ENCODE data around the gene RHBDD3.
A peak's percentile ranks its signal among the peaks of the same experiment; 100 is the strongest.

The RHBDD3 gene

DNA sequence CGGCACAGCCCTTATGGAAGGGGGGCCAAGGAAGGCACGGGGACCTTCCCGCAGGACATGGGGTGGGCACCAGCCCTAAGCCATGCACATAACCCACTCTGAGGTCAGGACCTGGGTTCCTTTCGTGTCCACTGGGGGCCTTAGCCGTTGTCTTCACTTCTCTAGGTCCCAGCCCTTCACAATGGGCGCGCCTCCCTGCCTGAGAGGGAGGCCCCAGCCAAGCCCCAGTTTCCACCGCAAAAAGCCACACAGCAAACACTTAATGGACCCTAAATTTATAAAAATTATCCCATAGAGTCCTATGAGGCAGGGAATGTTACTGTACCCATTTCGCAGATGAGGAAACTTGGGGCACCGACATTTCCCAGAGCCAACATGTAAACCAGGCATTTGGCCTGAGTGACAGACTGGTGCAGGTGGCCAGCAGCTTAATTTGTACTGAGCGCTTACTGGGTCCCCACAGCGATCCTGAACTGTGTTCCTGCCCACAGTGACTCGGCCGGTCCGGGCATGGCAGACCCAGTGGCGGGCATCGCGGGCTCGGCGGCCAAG is 39.9 kb upstream of the RHBDD3 start:
- peak overlapping the region in 20 of 21 experiments; percentile 80 to 97 (median 93) for H3K27ac ChIP-seq

DNA sequence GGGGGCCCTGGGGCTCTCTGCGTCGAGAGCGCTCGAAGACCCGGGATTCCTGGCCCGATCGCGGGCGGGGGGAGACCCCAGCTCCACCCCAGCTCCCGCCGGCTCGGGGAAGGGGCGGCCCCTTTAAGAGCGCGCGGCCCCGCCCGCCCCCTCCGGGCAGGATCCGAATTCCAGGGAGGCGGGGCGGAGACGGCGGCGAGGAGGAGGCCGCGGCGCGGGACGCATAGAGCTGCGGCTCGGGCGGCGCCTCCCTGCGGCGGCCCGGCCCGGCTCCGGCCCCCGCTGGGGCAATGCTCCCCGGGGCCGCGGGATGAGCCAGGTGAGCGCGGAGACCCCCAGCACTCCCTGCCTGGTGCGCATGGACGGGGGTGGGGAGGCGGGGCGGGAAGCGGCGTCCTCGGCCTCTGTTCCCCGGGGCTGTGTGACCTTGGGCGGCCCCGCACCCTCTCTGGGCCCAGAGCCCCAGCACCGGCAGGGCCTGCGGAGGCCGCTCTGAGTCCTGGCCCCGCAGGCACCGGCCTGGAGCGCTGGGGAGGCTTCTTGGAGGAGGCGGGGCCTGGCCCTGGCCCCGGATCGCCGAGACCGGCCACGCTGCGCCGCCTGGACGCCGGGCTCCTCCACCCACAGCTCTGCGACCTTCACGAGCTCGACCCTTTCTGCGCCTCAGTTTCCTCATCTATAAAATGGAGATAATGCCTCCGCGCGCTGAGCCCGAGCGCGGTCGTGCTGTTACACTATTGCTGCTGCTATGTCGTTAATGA is 39.2 kb upstream of the RHBDD3 start:
- H3K27ac ChIP-seq, result peak overlapping the region; percentile 80 to 97 (median 93)
- peak overlapping the region; percentile 54 to 96 (median 72) for H3K4me3 ChIP-seq

More for the DNA sequence above, 39.9 kb upstream of the RHBDD3 start:
- peak overlapping the region; percentile 54 to 96 (median 72) for H3K4me3 ChIP-seq

DNA sequence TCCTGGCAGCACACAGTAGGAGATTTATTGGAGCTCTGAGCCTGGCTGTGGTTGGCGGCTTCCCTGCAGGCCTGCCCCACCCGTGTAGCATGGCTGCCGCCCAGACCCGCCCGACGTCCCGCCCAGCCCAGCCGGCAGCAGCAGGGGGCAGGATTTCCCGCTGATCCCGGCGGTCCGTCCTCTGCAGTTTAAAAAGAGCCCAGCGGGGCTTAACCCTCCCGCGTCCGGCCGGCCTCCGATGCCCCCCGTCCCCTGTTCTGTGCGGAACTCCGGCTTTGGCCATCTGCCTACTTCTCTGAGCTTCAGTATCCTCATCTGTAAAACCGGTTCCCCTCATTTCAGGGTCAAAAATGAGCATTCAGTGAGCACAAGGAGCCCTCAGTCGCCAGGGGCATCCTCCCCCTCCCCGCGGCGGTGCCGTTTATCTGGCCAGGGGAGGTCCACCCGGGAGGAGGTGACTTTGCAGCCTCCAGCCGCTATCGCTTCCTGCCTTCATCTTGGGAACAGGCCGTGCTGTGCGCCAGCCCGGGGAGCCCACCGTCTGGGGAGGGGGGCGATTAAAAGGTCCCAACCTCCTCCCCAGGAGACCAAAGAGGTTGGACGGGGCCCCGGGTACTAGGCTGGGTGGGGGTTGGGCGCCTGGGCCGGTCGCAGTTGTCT is 38.5 kb upstream of the RHBDD3 start, which contains the start of gene GAS2L1:
TSS of gene GAS2L1 (plus strand) at position 476 of the 660 bp plus-strand sequence. CDS start 1,456 bp downstream, outside the sequence.
- Histone ChIP-seq H3K27ac (peak within 1 kb of the TSS; percentile 80 to 97 (median 93)), H3K4me3 (peak within 1 kb of the TSS; percentile 54 to 96 (median 72))

DNA sequence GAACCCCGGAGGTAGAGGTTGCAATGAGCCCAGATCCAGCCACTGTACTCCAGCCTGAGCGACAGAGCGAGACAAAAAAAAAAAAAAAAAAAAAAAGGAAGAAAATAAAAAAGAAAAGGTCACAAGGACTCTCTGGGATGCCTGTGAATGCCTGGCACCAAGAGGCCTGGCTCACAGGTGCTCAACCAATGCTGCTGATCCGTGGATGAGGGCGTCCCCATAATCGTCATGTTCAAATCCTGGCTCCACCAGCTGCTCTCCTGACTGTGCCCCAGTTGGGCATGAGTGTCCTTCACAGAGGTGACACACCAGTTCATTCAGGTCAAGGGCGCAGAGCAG is 38.0 kb upstream of the RHBDD3 start:
- H3K4me3 ChIP-seq, result peak overlapping the region in 4 of 7 experiments; percentile 54 to 96 (median 82)
- peak overlapping the region in 8 of 21 experiments; percentile 88 to 97 (median 94) for H3K27ac ChIP-seq

DNA sequence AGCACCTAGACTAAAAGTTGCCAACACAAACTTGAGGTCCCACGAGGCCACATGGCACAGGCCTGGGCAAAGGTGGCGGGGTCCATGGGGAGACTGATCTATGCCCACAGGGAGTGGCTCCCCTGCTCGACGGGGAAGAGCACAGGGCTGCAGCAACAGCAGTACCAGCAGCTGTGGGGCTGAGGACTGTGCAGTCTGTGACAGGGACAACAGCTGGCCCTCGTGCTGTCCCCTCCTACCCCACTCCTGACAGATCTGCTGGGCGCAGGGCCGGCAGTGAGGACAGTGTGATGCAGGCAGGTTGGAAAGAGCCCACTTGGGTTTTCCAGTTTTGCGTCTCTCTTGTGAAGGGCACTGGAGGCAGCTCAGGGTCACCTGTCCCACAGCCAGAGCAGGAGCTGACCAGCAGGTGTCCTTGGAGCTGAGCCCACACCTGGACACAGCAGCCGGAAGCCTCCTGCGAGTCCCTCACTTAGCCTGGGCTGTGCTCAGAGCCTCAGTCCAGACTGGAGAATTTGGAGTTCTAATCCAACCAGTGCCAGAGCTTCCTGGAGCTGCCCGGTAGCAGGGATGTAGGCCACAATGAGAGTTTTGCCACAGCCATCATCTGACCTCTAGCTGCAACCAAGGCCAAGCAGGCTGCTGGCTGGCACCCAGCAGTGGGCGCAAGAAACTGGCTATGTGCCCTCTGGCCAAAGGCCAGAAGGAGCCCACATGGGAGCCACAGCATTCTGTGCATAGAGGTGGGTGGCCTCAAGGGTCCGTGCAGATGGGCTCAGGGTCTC is 35.1 kb upstream of the RHBDD3 start:
- Histone ChIP-seq H3K27ac (peak overlapping the region in 6 of 21 experiments; percentile 6 to 61 (median 36)), H3K4me3 (no peak overlapping the region)

DNA sequence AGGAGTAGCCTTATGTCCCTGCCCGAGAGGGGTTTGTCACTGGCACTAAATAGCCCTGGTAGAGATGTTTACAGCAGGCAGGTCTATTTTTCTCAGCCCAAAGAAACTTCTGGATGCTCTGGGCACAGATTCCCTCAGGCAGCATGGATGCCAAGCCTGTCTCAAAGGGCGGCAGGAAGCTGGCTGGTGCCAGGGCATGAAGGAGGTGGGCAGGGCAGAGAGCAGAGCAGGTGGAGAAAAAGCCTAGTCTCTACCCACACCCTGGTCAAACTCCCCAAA is 34.6 kb upstream of the RHBDD3 start:
- H3K4me3 ChIP-seq, result no peak overlapping the region
- H3K27ac ChIP-seq, result peak overlapping the region in 3 of 21 experiments; percentile 6 to 32 (median 23)

DNA sequence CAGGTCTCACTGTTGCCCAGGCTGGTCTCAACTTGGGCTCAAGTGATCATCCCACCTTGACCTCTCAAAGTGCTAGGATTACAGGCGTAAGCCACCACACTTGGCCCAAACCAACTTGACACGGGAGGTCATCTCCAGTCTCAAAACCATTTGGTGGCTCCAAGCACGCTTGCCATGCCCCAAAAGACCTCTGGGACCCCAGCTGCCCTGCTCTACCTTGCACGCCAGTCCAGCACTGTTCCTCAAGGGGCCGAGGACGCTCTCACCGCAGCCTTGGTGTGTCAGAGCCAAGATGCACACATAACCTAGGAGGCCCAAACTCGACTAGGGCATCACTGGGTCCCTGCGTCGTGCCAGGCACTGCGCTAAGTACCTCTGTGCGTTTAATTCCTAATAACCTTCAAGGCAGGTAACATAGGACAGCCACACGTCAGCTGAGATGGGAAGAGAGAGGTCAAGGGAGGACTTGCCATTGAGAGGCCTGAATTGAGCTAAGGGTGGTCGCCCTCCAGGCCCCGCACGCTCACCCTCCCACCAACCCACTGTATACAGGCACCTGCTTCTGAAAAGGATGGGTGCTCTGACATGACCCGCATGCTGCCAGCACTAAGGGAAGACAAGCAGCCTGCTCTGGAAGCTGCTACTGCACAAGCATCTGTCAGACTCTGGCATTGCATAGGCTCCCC is 34.1 kb upstream of the RHBDD3 start:
- Histone ChIP-seq H3K27ac (peak overlapping the region in 3 of 21 experiments; percentile 6 to 32 (median 23)), H3K4me3 (no peak overlapping the region)

DNA sequence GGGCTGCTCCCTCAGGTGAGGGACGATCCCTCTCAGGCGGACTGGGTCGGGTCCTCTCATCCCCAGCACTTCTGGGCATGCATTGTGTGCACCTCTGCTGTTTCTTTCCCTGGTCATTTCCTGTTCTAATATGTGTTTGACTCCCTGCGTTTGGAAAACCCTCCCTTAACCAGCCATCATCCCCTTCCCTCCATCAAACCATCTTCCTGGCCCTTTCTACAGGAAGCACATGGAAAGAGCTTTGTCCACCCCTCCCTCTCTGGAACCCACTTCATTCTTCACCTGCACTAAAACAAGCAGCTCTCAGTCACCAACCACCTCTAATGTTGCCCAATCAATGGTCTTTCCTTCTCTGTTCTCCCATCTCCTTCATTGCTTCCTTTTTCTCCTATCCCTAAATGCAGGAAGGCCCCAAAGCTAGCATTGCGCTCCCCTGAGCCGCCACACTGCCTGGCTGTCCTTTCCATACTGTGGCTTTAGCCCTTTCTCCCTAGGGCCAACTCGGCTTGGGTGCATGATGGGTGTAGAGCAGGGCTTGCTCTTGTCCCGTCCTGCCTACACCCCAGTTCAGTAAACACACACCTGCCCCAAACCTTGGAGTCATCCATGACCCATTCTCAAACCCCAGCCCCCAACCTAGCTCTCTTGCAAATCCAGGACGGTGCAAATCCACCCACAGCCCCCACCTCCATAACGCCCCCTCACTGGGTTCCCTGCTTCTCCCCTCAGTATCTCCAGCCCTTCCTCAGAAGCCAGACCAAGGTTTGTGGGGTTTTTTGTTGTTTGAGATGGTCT is 33.2 kb upstream of the RHBDD3 start:
- Histone ChIP-seq H3K4me3 (no peak overlapping the region), H3K27ac (peak overlapping the region in 1 of 21 experiments; percentile 35)

DNA sequence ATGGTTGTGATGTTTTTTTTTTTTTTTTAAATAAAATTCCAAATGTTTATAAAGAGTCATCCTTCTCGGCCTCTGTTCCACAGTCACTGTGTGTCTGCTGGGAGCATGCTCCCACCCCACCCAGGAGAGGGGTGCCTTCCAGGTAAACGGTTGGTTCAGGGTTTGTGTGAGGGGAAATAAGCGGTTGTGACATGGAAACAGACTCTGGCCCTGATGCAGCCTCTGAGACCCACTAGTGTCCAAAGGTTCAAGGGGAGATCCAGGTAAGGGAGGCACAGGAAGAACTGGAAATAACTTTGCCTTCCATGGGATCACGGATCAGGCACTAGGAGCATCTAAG is 32.7 kb upstream of the RHBDD3 start:
- no peak overlapping the region for H3K4me3 ChIP-seq
- H3K27ac ChIP-seq, result no peak overlapping the region

DNA sequence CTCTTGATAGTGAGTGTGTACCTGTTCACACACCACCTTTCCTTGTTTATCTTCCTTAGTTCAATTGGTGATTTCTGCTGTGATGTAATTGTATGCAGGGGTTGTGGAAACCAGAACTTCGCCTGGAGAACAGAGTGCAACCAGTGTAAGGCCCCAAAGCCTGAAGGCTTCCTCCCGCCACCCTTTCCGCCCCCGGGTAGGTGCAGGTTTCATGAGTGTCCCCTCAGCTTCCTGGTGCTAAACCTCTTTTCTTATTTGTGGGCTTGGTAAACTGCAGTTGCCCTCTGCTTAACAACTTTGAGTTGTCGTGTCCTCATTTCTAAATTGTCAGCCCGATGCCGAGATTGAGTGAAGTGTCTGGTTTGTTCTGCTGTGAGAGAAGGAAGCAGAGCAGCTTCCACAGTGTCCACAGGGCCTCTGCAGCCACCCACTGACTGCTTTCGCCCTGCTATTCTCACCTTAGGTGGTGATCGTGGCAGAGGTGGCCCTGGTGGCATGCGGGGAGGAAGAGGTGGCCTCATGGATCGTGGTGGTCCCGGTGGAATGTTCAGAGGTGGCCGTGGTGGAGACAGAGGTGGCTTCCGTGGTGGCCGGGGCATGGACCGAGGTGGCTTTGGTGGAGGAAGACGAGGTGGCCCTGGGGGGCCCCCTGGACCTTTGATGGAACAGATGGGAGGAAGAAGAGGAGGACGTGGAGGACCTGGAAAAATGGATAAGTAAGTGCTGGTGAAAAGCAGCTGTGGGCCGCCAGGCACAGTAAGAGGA is 31.5 kb upstream of the RHBDD3 start:
- Histone ChIP-seq H3K27ac (no peak overlapping the region), H3K4me3 (no peak overlapping the region)

DNA sequence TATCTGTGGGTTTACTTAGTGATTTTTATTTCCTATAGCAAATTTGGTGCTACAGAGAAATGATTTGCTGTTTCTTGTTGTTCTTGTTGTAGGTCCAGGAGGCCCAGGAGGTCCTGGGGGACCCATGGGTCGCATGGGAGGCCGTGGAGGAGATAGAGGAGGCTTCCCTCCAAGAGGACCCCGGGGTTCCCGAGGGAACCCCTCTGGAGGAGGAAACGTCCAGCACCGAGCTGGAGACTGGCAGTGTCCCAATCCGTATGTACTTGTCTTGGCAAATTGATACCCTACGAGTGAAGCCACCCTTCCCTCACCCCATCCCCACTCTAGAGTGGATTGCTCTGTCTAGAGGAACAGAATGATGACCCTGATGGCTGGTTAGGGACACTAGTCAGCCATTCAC is 30.9 kb upstream of the RHBDD3 start:
- no peak overlapping the region for H3K27ac ChIP-seq
- H3K4me3 ChIP-seq, result no peak overlapping the region

DNA sequence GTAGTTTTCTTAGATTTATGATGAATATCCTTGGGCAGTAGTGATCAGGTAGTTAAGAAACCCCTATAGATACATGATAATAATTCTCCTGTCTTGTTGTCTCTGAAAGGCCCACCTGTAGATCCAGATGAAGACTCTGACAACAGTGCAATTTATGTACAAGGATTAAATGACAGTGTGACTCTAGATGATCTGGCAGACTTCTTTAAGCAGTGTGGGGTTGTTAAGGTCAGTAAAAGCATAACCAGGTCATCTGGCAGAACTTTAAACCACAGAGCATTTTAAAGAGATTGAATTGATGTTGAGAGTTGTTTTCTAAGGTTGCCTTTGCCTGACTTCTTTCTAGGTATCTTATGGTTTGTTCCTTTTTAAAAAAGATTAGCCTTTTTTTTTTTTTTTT is 24.6 kb upstream of the RHBDD3 start:
- H3K27ac ChIP-seq, result no peak overlapping the region
- no peak overlapping the region for H3K4me3 ChIP-seq

DNA sequence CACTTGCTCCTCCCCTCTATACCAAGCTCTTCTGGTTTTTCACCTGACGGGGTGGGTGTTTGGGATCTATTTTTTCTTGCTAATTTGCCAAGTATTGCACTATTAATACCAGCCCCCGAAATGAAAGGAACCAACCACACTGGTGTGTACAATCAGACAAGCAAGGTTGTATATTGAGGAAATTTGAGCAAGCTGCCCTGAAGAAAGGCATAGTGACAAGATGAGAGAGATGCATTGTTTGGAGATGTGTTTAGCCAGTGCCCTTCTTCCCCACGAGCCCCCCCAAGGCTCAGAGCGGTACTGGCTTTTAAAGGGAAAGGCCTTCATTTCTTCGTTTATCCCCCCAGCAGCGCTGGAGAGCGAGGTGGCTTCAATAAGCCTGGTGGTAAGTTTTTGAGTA is 23.4 kb upstream of the RHBDD3 start:
- Histone ChIP-seq H3K27ac (no peak overlapping the region), H3K4me3 (no peak overlapping the region)

DNA sequence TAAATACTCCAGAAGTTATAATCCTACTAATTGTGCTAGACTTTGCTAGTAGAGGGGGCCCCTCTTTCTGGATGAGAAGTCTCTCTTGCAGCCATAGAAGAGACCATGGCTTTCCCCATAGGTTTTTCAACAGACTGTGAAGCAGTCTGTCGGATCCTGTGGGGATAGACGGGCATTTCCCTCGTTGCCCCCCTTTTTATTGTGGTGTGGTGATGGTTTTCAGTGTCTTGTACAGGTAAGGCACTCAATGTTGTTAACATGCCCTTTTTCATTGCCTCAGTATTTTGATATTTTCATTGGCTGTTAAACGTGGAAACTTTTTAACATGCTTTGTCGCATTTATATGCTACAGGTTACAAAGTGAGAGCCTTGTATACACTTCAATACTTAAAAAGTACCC is 22.3 kb upstream of the RHBDD3 start:
- H3K4me3 ChIP-seq, result no peak overlapping the region
- no peak overlapping the region for H3K27ac ChIP-seq

DNA sequence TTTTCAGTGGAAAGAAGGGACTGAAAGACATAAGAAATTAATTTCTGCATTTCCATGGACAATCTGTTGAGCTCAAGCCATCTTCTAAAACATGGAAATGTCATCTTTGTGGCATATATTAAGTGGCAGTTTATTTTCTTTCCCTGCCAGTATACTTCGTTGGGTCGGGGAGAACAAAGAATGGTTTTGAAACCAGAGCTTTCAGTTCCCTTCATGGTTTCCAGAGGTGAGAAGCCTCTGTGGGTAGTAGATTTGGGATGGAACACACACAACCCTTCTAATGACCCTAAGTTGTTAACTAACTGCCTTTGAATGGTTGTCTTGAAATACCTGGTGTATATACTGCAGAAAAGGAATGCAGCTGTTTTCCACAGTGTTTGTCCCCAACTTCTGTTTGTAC is 21.1 kb upstream of the RHBDD3 start:
- H3K27ac ChIP-seq, result no peak overlapping the region

DNA sequence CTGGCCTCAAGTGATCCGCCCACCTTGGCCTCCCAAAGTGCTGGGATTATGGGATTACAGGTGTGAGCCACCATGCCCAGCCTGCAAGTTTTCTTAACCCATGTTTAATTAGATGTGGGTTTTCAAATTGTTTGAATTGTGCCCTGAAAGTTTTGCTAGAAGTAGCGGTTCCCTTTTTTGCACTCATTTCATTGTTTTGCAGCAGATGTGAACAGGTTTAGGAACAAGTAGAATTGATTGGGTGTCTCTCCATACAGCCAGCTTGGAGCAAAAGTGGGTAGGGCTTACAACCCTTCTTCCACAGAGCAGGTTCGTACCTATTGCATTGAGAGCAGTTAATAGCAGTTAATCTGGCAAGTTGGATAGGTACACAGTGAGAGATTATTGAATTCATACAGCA is 16.4 kb upstream of the RHBDD3 start:
- Histone ChIP-seq H3K27ac (no peak overlapping the region), H3K4me3 (no peak overlapping the region)

More for the DNA sequence above, 21.1 kb upstream of the RHBDD3 start:
- no peak overlapping the region for H3K4me3 ChIP-seq

DNA sequence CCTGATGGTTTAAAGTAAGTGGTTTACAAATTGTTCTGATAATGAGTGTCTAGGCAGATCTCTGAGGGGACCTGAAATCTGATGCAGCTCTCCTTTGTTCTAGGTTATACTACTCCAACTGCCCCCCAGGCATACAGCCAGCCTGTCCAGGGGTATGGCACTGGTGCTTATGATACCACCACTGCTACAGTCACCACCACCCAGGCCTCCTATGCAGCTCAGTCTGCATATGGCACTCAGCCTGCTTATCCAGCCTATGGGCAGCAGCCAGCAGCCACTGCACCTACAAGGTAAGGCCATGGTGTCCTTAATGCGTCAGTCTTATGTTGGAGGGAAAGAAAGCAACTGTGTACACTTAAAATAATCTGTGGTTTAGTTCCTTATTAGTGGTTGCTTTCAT is 10.1 kb upstream of the RHBDD3 start:
- H3K27ac ChIP-seq, result no peak overlapping the region

DNA sequence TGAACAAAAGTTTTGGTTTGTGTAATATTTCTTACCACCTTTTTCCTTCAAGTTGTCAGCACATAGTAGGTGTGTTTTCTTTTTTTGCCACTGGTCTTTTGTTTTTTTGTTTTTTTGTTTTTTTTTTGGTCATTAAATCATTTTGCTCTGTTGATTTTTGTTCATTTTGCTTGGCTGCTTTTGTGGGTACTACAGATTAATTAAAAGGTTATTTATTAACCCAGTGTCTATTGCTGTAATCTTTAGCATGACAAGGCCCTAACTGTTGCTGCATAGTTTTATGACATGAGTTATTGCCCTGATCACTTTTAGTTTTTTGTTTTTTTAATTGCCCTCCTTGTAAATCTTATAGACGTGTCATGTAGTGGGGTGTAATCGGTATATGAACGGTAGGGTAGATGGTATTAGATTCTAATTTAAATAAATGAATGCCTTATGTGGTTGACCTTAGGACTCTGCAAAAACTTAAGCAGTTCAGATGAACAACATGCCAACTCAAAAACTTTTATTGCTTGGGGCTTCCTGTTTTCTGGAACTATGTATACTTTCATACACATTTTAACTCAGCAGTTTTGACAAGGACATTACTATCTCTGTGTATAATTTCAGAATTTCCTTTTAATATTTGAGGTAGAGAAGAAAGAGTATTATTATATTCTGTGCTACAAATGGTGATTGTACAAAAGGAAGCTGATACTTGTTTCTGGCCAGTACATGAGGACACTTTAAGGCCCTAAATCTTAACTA is 8.2 kb upstream of the RHBDD3 start:
- Histone ChIP-seq H3K27ac (peak overlapping the region in 1 of 21 experiments; percentile 36), H3K4me3 (no peak overlapping the region)

More for the DNA sequence above, 10.1 kb upstream of the RHBDD3 start:
- H3K4me3 ChIP-seq, result no peak overlapping the region

Measured in skin epidermis (tissue), 12 donors.